HG02870 (cell line): ENCODE data around the gene CARHSP1.
A peak's percentile ranks its signal among the peaks of the same experiment; 100 is the strongest.
"Not testable (repeated sequence)": the region's sequence is repeated elsewhere in the genome, so short reads cannot be mapped to it uniquely, and the experiment has no call there.

ENCODE experiments used
- ATAC-seq: cut with Tn5 transposase; IDR thresholded peaks from one replicate; pipeline ENCODE4 v1.9.1; 2021; ENCODE audit warnings: mild to moderate bottlenecking, moderate library complexity; ENCODE audit not compliant: unreplicated experiment

The CARHSP1 gene

GRCh38 chr16:8868416-8869211 lies at the start of gene CARHSP1:
TSS of gene CARHSP1 (minus strand) at chr16:8869006. CDS start at chr16:8859328, 9,678 bp downstream.
- peak; percentile 69 for ATAC-seq

GRCh38 chr16:8917336-8917735 lies 48.5 kb upstream of the CARHSP1 start:
- ATAC-seq, result not testable (repeated sequence)

GRCh38 chr16:8916541-8917225 lies 47.9 kb upstream of the CARHSP1 start:
- ATAC-seq, result no peak

GRCh38 chr16:8915722-8916301 lies 47.0 kb upstream of the CARHSP1 start:
- no peak for ATAC-seq

GRCh38 chr16:8914098-8914497 lies 45.3 kb upstream of the CARHSP1 start:
- no peak for ATAC-seq

GRCh38 chr16:8912793-8913192 lies 44.0 kb upstream of the CARHSP1 start:
- no peak for ATAC-seq

- no peak for ATAC-seq
Observed at GRCh38 chr16:8910811-8911210, 42.0 kb upstream of the CARHSP1 start.

GRCh38 chr16:8908810-8909468 lies 40.1 kb upstream of the CARHSP1 start:
- no peak for ATAC-seq

- ATAC-seq, result no peak
Observed at GRCh38 chr16:8907096-8907495, 38.3 kb upstream of the CARHSP1 start.

GRCh38 chr16:8905795-8906591 lies 37.2 kb upstream of the CARHSP1 start:
- ATAC-seq, result no peak

- no peak for ATAC-seq
Observed at GRCh38 chr16:8905168-8905762, 36.5 kb upstream of the CARHSP1 start.

GRCh38 chr16:8904018-8904430 lies 35.2 kb upstream of the CARHSP1 start:
- ATAC-seq, result no peak

- no peak for ATAC-seq
Observed at GRCh38 chr16:8903004-8903403, 34.2 kb upstream of the CARHSP1 start.

GRCh38 chr16:8901320-8901861 lies 32.6 kb upstream of the CARHSP1 start:
- no peak for ATAC-seq

- no peak for ATAC-seq
Observed at GRCh38 chr16:8900343-8900742, 31.5 kb upstream of the CARHSP1 start.

GRCh38 chr16:8899709-8900317 lies 31.0 kb upstream of the CARHSP1 start:
- ATAC-seq, result no peak

GRCh38 chr16:8898660-8899318 lies 30.0 kb upstream of the CARHSP1 start:
- no peak for ATAC-seq

- ATAC-seq, result no peak
Observed at GRCh38 chr16:8894736-8895334, 26.0 kb upstream of the CARHSP1 start.
